ENCODE results near the gene SLC7A6OS. TPM values are rescaled to one million over a fixed set of nuclear protein-coding genes. Genes with fewer than 3 reads are reported as not detected.

The SLC7A6OS gene
- total RNA-seq, 1 donor from 2014 or later: 5.8 TPM

GRCh38 chr16:68282064-68282452, 28.7 kb downstream of the SLC7A6OS start:
- no peak for DNase-seq (ENCODE audit: low spot score)
- no peak for ATAC-seq

GRCh38 chr16:68281368-68282063, 29.2 kb downstream of the SLC7A6OS start:
- ATAC-seq (no peak), DNase-seq (ENCODE audit: low spot score) (no peak)

- no peak for ATAC-seq
- DNase-seq (ENCODE audit: low spot score): no peak
Observed at GRCh38 chr16:68279726-68280558, 30.8 kb downstream of the SLC7A6OS start.

- ATAC-seq (no peak), DNase-seq (ENCODE audit: low spot score) (no peak)
Observed at GRCh38 chr16:68276223-68276622, 34.5 kb downstream of the SLC7A6OS start.

GRCh38 chr16:68275611-68276191, 35.0 kb downstream of the SLC7A6OS start:
- DNase-seq (ENCODE audit: low spot score): no peak
- no peak for ATAC-seq

- DNase-seq (ENCODE audit: low spot score) (no peak), ATAC-seq (no peak)
Observed at GRCh38 chr16:68274441-68274840, 36.3 kb downstream of the SLC7A6OS start.

GRCh38 chr16:68273896-68274295, 36.9 kb downstream of the SLC7A6OS start:
- DNase-seq (ENCODE audit: low spot score): no peak
- no peak for ATAC-seq

GRCh38 chr16:68273459-68273858, 37.3 kb downstream of the SLC7A6OS start:
- ATAC-seq (no peak), DNase-seq (ENCODE audit: low spot score) (no peak)

- no peak for ATAC-seq
Observed at GRCh38 chr16:68272507-68273209, 38.1 kb downstream of the SLC7A6OS start.

GRCh38 chr16:68270353-68270752, 40.4 kb downstream of the SLC7A6OS start:
- DNase-seq (ENCODE audit: low spot score) (no peak), ATAC-seq (no peak)

More at GRCh38 chr16:68272507-68273209, 38.1 kb downstream of the SLC7A6OS start:
- DNase-seq (ENCODE audit: low spot score): no peak

GRCh38 chr16:68269793-68270192, 41.0 kb downstream of the SLC7A6OS start:
- DNase-seq (ENCODE audit: low spot score): no peak
- no peak for ATAC-seq

- DNase-seq (ENCODE audit: low spot score) (no peak), ATAC-seq (no peak)
Observed at GRCh38 chr16:68267612-68268405, 42.9 kb downstream of the SLC7A6OS start.

- DNase-seq (ENCODE audit: low spot score): no peak
- peak; percentile 27 for ATAC-seq
Observed at GRCh38 chr16:68265078-68265920, 45.4 kb downstream of the SLC7A6OS start.

GRCh38 chr16:68264128-68265077, 46.3 kb downstream of the SLC7A6OS start, which contains the start of gene SLC7A6:
SLC7A6 (plus strand) TSS chr16:68264526; CDS start chr16:68274727, 10,201 bp downstream.
- peak; percentile 89 for ATAC-seq
- peak; percentile 73 for DNase-seq (ENCODE audit: low spot score)

GRCh38 chr16:68263559-68264127, 47.1 kb downstream of the SLC7A6OS start:
- no peak for DNase-seq (ENCODE audit: low spot score)
- no peak for ATAC-seq

- no peak for ATAC-seq
- no peak for DNase-seq (ENCODE audit: low spot score)
Observed at GRCh38 chr16:68259007-68259825, 51.5 kb downstream of the SLC7A6OS start.
